Activated B cell treated with CpG ODN at 0.5 μM for 24 hours (primary cell): ENCODE data around the gene PPCS. TPM values are rescaled to one million over a fixed set of nuclear protein-coding genes. Genes with fewer than 3 reads are reported as not detected.
"Not testable (repeated sequence)": the region's sequence is repeated elsewhere in the genome, so short reads cannot be mapped to it uniquely, and the experiment has no call there.

Experiments used
- ATAC-seq: fragments of 200-7000 bp; cut with Tn5 transposase; one replicate; pipeline ENCODE4 v1.10.0; 2021; ENCODE audit warnings: low read depth, mild to moderate bottlenecking, moderate library complexity
- CTCF ChIA-PET: fragments of 350-600 bp; sonication (Branson Sonifier 250); formaldehyde crosslinking; loops from one replicate; lab custom pipeline; 2021; ENCODE audit warnings: antibody characterized with exemption; lab: Charles Lee
- POLR2A ChIA-PET: fragments of 350-600 bp; sonication (Branson Sonifier 250); formaldehyde crosslinking; loops from one replicate; lab custom pipeline; 2021; ENCODE audit warnings: antibody characterized with exemption; lab: Charles Lee
- DNase-seq: peaks from one replicate; pipeline ENCODE4 v3.0.0; 2022
- H3K27ac Mint-ChIP-seq: one replicate; pipeline ENCODE4 v1.8.0; 2020; ENCODE audit warnings: mixed read lengths
- H3K27me3 Mint-ChIP-seq: one replicate; pipeline ENCODE4 v1.8.0; 2021; ENCODE audit warnings: mixed read lengths
- H3K36me3 Mint-ChIP-seq: one replicate; pipeline ENCODE4 v1.8.0; 2021; ENCODE audit warnings: low read depth, mixed read lengths
- H3K4me1 Mint-ChIP-seq: one replicate; pipeline ENCODE4 v1.8.0; 2021; ENCODE audit warnings: mixed read lengths
- H3K4me3 Mint-ChIP-seq: one replicate; pipeline ENCODE4 v1.8.0; 2020; ENCODE audit warnings: mild to moderate bottlenecking, mixed read lengths
- H3K9me3 Mint-ChIP-seq: one replicate; pipeline ENCODE4 v1.8.0; 2020; ENCODE audit warnings: mixed read lengths
- CTCF ChIP-seq: fragments of 200-600 bp; IDR thresholded peaks from one replicate; pipeline ENCODE4 v1.8.0; 2022; ENCODE audit warnings: antibody characterized with exemption, mild to moderate bottlenecking
- intact Hi-C: fragments of 100-400 bp; cut with micrococcal nuclease; formaldehyde crosslinking; loops from one replicate; pipeline ENCODE4 v1.15.1; 2024
- total RNA-seq: library from RNA; stranded (reverse); gene quantifications from 2 replicates; pipeline ENCODE4 v1.2.3, GENCODE V29; 2022

PPCS gene
- total RNA-seq, 1 donor from 2014 or later, result 63.1 TPM

GRCh38 chr1:42482635-42483153 is 26.4 kb downstream of the PPCS start:
- CTCF ChIA-PET, result no interaction called here
- Mint-ChIP-seq H3K27ac (no peak overlapping the region), H3K27me3 (no peaks in the 10 kb centered on the region), H3K9me3 (no peaks in the 10 kb centered on the region), H3K4me1 (no peaks in the 10 kb centered on the region), H3K36me3 (peaks cover 12% of the 10 kb centered on the region), H3K4me3 (no peak overlapping the region)
- no peak for ATAC-seq
- no peak for DNase-seq
- TF ChIP-seq CTCF, result no peak
- POLR2A ChIA-PET, result no interaction called here
- intact Hi-C loops, result no loop called here

GRCh38 chr1:42484382-42484781 is 28.0 kb downstream of the PPCS start:
- DNase-seq (no peak), ATAC-seq (no peak)
- intact Hi-C loops, result no loop called here
- no peaks in the 10 kb centered on the region for H3K27me3 Mint-ChIP-seq
- no peak overlapping the region for H3K27ac Mint-ChIP-seq
- ChIA-PET POLR2A (no interaction called here), CTCF (no interaction called here)
- TF ChIP-seq CTCF, result no peak
- no peaks in the 10 kb centered on the region for H3K4me1 Mint-ChIP-seq
- H3K4me3 Mint-ChIP-seq, result no peak overlapping the region
- H3K36me3 Mint-ChIP-seq, result peaks cover 12% of the 10 kb centered on the region
- H3K9me3 Mint-ChIP-seq, result no peaks in the 10 kb centered on the region

GRCh38 chr1:42490237-42490636 is 33.9 kb downstream of the PPCS start:
- POLR2A ChIA-PET, result no interaction called here
- no peak overlapping the region for H3K4me3 Mint-ChIP-seq
- DNase-seq (no peak), ATAC-seq (no peak)
- H3K4me1 Mint-ChIP-seq, result no peaks in the 10 kb centered on the region
- no peaks in the 10 kb centered on the region for H3K27me3 Mint-ChIP-seq
- H3K27ac Mint-ChIP-seq, result no peak overlapping the region
- no peaks in the 10 kb centered on the region for H3K9me3 Mint-ChIP-seq
- CTCF ChIA-PET, result no interaction called here
- H3K36me3 Mint-ChIP-seq, result peaks cover 10% of the 10 kb centered on the region
- intact Hi-C loops, result no loop called here
- no peak for TF ChIP-seq CTCF

- intact Hi-C loops, DNase-seq, POLR2A ChIA-PET, H3K27me3 Mint-ChIP-seq, H3K27ac Mint-ChIP-seq, H3K4me3 Mint-ChIP-seq, CTCF ChIA-PET, H3K4me1 Mint-ChIP-seq, ATAC-seq: not testable (repeated sequence)
- Mint-ChIP-seq H3K9me3 (peaks cover 21% of the 10 kb centered on the region), H3K36me3 (peaks cover 61% of the 10 kb centered on the region)
These were observed 45.7 kb downstream of the PPCS start for GRCh38 chr1:42502031-42502430.

GRCh38 chr1:42504535-42505128 is 48.3 kb downstream of the PPCS start:
- no peaks in the 10 kb centered on the region for H3K4me1 Mint-ChIP-seq
- intact Hi-C loops, result no loop called here
- ChIA-PET CTCF (no interaction called here), POLR2A (no interaction called here)
- no peak for ATAC-seq
- H3K27me3 Mint-ChIP-seq, result no peaks in the 10 kb centered on the region
- TF ChIP-seq CTCF, result no peak
- no peak overlapping the region for H3K27ac Mint-ChIP-seq
- no peak for DNase-seq
- H3K4me3 Mint-ChIP-seq, result no peak overlapping the region
- peaks cover 67% of the 10 kb centered on the region for H3K36me3 Mint-ChIP-seq
- peaks cover 25% of the 10 kb centered on the region for H3K9me3 Mint-ChIP-seq

- Mint-ChIP-seq H3K27ac (no peak overlapping the region), H3K9me3 (peaks cover 40% of the 10 kb centered on the region), H3K36me3 (peaks cover 68% of the 10 kb centered on the region), H3K27me3 (no peaks in the 10 kb centered on the region), H3K4me1 (no peaks in the 10 kb centered on the region), H3K4me3 (no peak overlapping the region)
- intact Hi-C loops, result no loop called here
- ATAC-seq, result no peak
- POLR2A ChIA-PET, result no interaction called here
- CTCF ChIA-PET, result no interaction called here
- TF ChIP-seq CTCF, result no peak
- no peak for DNase-seq
These were observed 50.2 kb downstream of the PPCS start for GRCh38 chr1:42506576-42506975.
